Adrenal gland (tissue), 5 donors: Measurements from ENCODE around the gene RGL3.

Source experiments
- CTCF ChIP-seq, 6 experiments: fragments of 450-650 bp in 4 of 6; fragments of 200-600 bp in 2 of 6; sonication (generic) in 1 of 6; IDR thresholded peaks; 1 replicate in 5 of 6; 2 replicates in 1 of 6; pipeline versions ENCODE4 v1.5.1 to v1.8.0; 2016 to 2021; ENCODE audit warnings: antibody characterized with exemption in 6 of 6, mild to moderate bottlenecking in 2 of 6, moderate library complexity in 1 of 6
- POLR2A ChIP-seq, 2 donors: fragments of 450-650 bp; IDR thresholded peaks; one replicate each; pipeline ENCODE4 v1.6.1; 2017; ENCODE audit warnings: antibody characterized with exemption in 2 of 2, mild to moderate bottlenecking in 2 of 2, moderate library complexity in 1 of 2
- donor health status: DM: no; HTN: no; CAD: no.

- TF ChIP-seq CTCF (IDR thresholded peaks at IDR 0.05) (peak; percentile 54 to 74 (median 66)), POLR2A (IDR thresholded peaks at IDR 0.05) (peak in 1 of 2 donors; percentile 21)
These were observed 36.0 kb downstream of the RGL3 start for GRCh38 chr19:11382898-11383705.
